ENCODE data around the gene C1orf21.

Gene C1orf21

GRCh38 chr1:184524248-184524647 lies 137.4 kb downstream of the C1orf21 start:
- Mint-ChIP-seq H3K27me3 (ENCODE audit: low read depth) (peaks cover 6% of the 10 kb centered on the region), H3K4me3 (no peak overlapping the region), H3K4me1 (ENCODE audit: low read depth) (no peaks in the 10 kb centered on the region), H3K27ac (no peak overlapping the region), H3K9me3 (no peaks in the 10 kb centered on the region), H3K36me3 (ENCODE audit: low read depth) (no peaks in the 10 kb centered on the region)
- DNase-seq (ENCODE audit: low spot score), result no peak

DNA sequence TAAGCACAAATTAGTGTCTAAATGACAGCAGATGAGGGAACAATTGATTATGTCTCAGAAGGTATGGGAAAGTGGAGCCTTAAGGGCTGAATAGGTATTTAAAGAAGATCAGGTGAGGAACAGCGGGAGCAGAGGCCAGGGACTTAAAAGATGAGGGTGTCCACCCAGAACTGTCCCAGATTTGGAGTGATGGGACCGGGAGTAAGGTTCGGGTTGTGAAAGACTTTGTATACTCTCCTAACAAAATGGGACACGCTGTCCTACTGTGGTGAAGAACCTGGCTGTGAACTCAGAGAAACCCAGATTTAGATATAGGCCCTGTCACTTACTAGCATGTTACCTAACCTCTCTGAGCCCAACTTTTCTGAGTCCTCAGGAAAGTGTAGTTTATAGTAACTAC lies 140.6 kb downstream of the C1orf21 start:
- Mint-ChIP-seq H3K9me3 (no peaks in the 10 kb centered on the region), H3K4me3 (no peak overlapping the region), H3K27ac (no peak overlapping the region), H3K36me3 (ENCODE audit: low read depth) (no peaks in the 10 kb centered on the region), H3K4me1 (ENCODE audit: low read depth) (no peaks in the 10 kb centered on the region), H3K27me3 (ENCODE audit: low read depth) (peaks cover 14% of the 10 kb centered on the region)
- DNase-seq (ENCODE audit: low spot score), result no peak

- DNase-seq (ENCODE audit: low spot score), result no peak
- no peaks in the 10 kb centered on the region for H3K36me3 Mint-ChIP-seq (ENCODE audit: low read depth)
Measured at GRCh38 chr1:184530226-184530625, 143.4 kb downstream of the C1orf21 start.

DNA sequence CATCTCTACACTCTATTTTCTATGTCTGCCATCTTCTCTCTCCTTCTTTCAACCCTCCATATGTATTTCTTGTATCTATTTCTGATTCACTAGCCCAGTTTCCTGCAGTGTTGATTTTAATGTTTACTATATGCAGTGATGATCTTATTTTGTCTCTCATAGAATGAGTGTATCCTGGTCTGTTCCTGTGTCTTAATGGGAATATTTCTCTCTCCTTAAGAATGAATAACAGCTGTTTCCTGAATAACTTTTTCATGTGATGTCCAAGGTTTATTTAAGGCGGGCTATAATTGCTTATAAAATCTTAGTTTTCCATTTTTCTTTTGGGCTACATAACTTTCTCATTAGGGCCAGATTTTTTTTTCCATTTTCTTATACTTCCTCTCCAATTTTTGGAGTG lies 144.5 kb downstream of the C1orf21 start:
- Mint-ChIP-seq H3K27ac (no peak overlapping the region), H3K4me3 (no peak overlapping the region), H3K9me3 (no peaks in the 10 kb centered on the region), H3K27me3 (ENCODE audit: low read depth) (peaks cover 12% of the 10 kb centered on the region), H3K4me1 (ENCODE audit: low read depth) (no peaks in the 10 kb centered on the region), H3K36me3 (ENCODE audit: low read depth) (no peaks in the 10 kb centered on the region)
- no peak for DNase-seq (ENCODE audit: low spot score)

More at GRCh38 chr1:184530226-184530625, 143.4 kb downstream of the C1orf21 start:
- Mint-ChIP-seq H3K4me3 (no peak overlapping the region), H3K27me3 (ENCODE audit: low read depth) (peaks cover 13% of the 10 kb centered on the region), H3K9me3 (no peaks in the 10 kb centered on the region), H3K27ac (no peak overlapping the region), H3K4me1 (ENCODE audit: low read depth) (no peaks in the 10 kb centered on the region)

GRCh38 chr1:184532199-184532598 lies 145.4 kb downstream of the C1orf21 start:
- Mint-ChIP-seq H3K4me1 (ENCODE audit: low read depth) (no peaks in the 10 kb centered on the region), H3K27ac (no peak overlapping the region), H3K36me3 (ENCODE audit: low read depth) (no peaks in the 10 kb centered on the region), H3K4me3 (no peak overlapping the region), H3K27me3 (ENCODE audit: low read depth) (peaks cover 11% of the 10 kb centered on the region), H3K9me3 (no peaks in the 10 kb centered on the region)
- DNase-seq (ENCODE audit: low spot score), result no peak

DNA sequence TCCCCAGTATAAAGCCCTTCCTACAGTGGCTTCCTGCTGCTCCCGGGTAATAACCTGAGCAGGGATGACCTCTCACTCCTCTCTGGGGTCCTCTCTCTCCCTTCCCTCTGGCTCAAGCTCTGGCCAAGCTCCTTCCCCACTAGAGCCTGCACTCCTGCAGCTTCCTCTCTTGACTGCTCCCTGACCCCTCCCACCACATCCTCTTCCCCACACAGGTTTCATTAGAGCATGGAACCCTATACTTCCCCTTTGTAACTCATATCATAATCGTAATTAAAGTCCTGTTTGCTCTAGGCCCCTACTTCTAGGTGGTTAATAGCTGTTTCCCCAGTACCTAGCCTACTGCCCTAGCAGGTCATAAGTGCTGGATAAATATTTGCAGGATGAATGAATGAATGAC lies 146.2 kb downstream of the C1orf21 start:
- Mint-ChIP-seq H3K9me3 (no peaks in the 10 kb centered on the region), H3K36me3 (ENCODE audit: low read depth) (no peaks in the 10 kb centered on the region), H3K27me3 (ENCODE audit: low read depth) (peaks cover 8% of the 10 kb centered on the region), H3K4me1 (ENCODE audit: low read depth) (no peaks in the 10 kb centered on the region), H3K27ac (no peak overlapping the region), H3K4me3 (no peak overlapping the region)
- no peak for DNase-seq (ENCODE audit: low spot score)

DNA sequence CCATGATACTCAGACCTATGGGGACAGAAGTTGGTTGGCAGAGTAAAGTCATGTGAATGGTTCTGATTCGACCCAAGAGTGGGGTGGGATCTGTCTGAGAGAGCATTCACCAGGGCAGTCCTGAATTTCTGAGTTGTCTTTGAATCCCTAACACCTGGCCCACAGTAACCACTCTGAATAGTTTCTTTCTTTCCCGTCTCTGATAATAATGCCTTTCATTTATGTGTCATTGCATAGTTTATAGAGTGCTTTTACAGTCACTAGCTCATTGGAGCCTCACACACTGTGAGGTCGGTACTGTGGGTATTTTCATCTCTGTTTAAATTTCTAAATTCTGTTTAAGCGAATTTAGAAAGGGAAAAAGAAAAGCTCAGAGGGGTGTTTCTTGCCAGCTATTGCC lies 147.1 kb downstream of the C1orf21 start:
- Mint-ChIP-seq H3K27ac (no peak overlapping the region), H3K36me3 (ENCODE audit: low read depth) (no peaks in the 10 kb centered on the region), H3K9me3 (peaks cover 3% of the 10 kb centered on the region), H3K4me1 (ENCODE audit: low read depth) (no peaks in the 10 kb centered on the region), H3K27me3 (ENCODE audit: low read depth) (peaks cover 8% of the 10 kb centered on the region), H3K4me3 (no peak overlapping the region)
- DNase-seq (ENCODE audit: low spot score), result no peak

- Mint-ChIP-seq H3K27me3 (ENCODE audit: low read depth) (peaks cover 8% of the 10 kb centered on the region), H3K9me3 (peaks cover 8% of the 10 kb centered on the region), H3K27ac (no peak overlapping the region), H3K4me1 (ENCODE audit: low read depth) (no peaks in the 10 kb centered on the region), H3K36me3 (ENCODE audit: low read depth) (no peaks in the 10 kb centered on the region), H3K4me3 (no peak overlapping the region)
- DNase-seq (ENCODE audit: low spot score), result no peak
Measured at GRCh38 chr1:184534690-184535089, 147.9 kb downstream of the C1orf21 start.

- Mint-ChIP-seq H3K36me3 (ENCODE audit: low read depth) (no peaks in the 10 kb centered on the region), H3K4me1 (ENCODE audit: low read depth) (no peaks in the 10 kb centered on the region), H3K27me3 (ENCODE audit: low read depth) (peaks cover 8% of the 10 kb centered on the region), H3K27ac (no peak overlapping the region), H3K9me3 (peaks cover 8% of the 10 kb centered on the region), H3K4me3 (no peak overlapping the region)
- DNase-seq (ENCODE audit: low spot score), result no peak
Measured at GRCh38 chr1:184535191-184535970, 148.6 kb downstream of the C1orf21 start.

GRCh38 chr1:184536246-184536985 lies 149.6 kb downstream of the C1orf21 start:
- Mint-ChIP-seq H3K27me3 (ENCODE audit: low read depth) (peaks cover 5% of the 10 kb centered on the region), H3K4me1 (ENCODE audit: low read depth) (no peaks in the 10 kb centered on the region), H3K36me3 (ENCODE audit: low read depth) (no peaks in the 10 kb centered on the region), H3K9me3 (peaks cover 8% of the 10 kb centered on the region), H3K27ac (no peak overlapping the region), H3K4me3 (no peak overlapping the region)
- DNase-seq (ENCODE audit: low spot score), result no peak

DNA sequence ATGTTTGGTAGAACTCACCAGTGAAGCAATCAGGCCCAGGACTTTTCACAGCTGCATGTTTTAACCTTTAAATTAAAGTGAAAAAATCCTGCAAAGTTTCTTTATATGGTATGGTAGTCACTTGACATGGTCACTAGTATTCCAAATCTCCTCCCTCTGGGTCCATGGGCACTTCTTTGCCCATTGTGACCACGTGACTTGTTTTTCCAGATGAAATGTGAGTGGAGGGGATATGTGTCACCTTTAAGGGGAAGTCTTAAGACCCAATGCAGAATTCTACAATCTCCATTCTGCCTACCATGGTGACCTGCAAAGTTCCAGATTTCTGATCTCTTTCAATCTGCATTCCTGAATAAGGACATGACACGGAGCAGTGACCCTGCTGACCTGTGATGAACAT lies 152.8 kb downstream of the C1orf21 start:
- Mint-ChIP-seq H3K9me3 (peaks cover 8% of the 10 kb centered on the region), H3K36me3 (ENCODE audit: low read depth) (no peaks in the 10 kb centered on the region), H3K27me3 (ENCODE audit: low read depth) (no peaks in the 10 kb centered on the region), H3K4me3 (no peak overlapping the region), H3K4me1 (ENCODE audit: low read depth) (no peaks in the 10 kb centered on the region), H3K27ac (no peak overlapping the region)
- DNase-seq (ENCODE audit: low spot score), result no peak

GRCh38 chr1:184541537-184542152 lies 154.8 kb downstream of the C1orf21 start:
- no peak for DNase-seq (ENCODE audit: low spot score)
- H3K36me3 Mint-ChIP-seq (ENCODE audit: low read depth), result no peaks in the 10 kb centered on the region
- H3K9me3 Mint-ChIP-seq, result peaks cover 8% of the 10 kb centered on the region
- H3K4me1 Mint-ChIP-seq (ENCODE audit: low read depth), result no peaks in the 10 kb centered on the region
- H3K27me3 Mint-ChIP-seq (ENCODE audit: low read depth), result no peaks in the 10 kb centered on the region
- H3K4me3 Mint-ChIP-seq, result no peak overlapping the region
- no peak overlapping the region for H3K27ac Mint-ChIP-seq

DNA sequence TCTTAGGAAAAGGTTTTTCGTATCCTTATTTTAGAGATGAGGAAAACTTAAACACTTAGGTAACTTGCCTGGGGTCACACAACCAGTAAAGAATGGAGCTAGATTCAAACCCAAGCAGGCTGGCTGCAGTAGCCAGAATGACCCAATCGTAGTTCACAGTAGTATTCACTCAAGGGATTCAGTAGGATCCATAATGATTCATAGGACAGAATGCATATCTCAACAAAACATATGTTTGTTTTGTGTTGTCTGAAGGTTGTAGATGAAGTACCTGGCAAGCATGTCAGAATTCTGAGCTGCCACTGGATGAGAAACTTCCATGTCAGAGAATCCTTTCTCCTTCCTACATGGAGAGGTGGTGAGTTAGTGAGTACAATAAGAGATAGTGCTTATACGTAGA lies 155.5 kb downstream of the C1orf21 start:
- no peak for DNase-seq (ENCODE audit: low spot score)
- no peak overlapping the region for H3K4me3 Mint-ChIP-seq
- H3K9me3 Mint-ChIP-seq, result peaks cover 8% of the 10 kb centered on the region
- no peak overlapping the region for H3K27ac Mint-ChIP-seq
- no peaks in the 10 kb centered on the region for H3K36me3 Mint-ChIP-seq (ENCODE audit: low read depth)
- no peaks in the 10 kb centered on the region for H3K27me3 Mint-ChIP-seq (ENCODE audit: low read depth)
- H3K4me1 Mint-ChIP-seq (ENCODE audit: low read depth), result no peaks in the 10 kb centered on the region

GRCh38 chr1:184545601-184546000 lies 158.8 kb downstream of the C1orf21 start:
- Mint-ChIP-seq H3K4me1 (ENCODE audit: low read depth) (no peaks in the 10 kb centered on the region), H3K27me3 (ENCODE audit: low read depth) (no peaks in the 10 kb centered on the region), H3K36me3 (ENCODE audit: low read depth) (no peaks in the 10 kb centered on the region), H3K9me3 (no peaks in the 10 kb centered on the region), H3K4me3 (no peak overlapping the region), H3K27ac (no peak overlapping the region)
- no peak for DNase-seq (ENCODE audit: low spot score)

All from T-helper 2 cell treated with Interferon-gamma antibody and Interleukin-4, amounts not matched to agents 5 μg/mL and 100 μg/mL, for 36 hours (primary cell).